ENCODE measurements around the gene SEMG2.

GRCh38 chr20:45247865-45248264, 26.7 kb downstream of the SEMG2 start:
- TF ChIP-seq CTCF (IDR thresholded peaks at IDR 0.05) = no peak
- no peak for TF ChIP-seq EZH2 (IDR thresholded peaks at IDR 0.05; ENCODE audit: borderline replicate concordance, insufficient read depth, low read depth, low read length, poor library complexity, severe bottlenecking)

Measured in B cell (primary cell).